ENCODE results near the gene SCYGR7.
A peak's percentile ranks its signal among the peaks of the same experiment; 100 is the strongest.

Gene SCYGR7

DNA sequence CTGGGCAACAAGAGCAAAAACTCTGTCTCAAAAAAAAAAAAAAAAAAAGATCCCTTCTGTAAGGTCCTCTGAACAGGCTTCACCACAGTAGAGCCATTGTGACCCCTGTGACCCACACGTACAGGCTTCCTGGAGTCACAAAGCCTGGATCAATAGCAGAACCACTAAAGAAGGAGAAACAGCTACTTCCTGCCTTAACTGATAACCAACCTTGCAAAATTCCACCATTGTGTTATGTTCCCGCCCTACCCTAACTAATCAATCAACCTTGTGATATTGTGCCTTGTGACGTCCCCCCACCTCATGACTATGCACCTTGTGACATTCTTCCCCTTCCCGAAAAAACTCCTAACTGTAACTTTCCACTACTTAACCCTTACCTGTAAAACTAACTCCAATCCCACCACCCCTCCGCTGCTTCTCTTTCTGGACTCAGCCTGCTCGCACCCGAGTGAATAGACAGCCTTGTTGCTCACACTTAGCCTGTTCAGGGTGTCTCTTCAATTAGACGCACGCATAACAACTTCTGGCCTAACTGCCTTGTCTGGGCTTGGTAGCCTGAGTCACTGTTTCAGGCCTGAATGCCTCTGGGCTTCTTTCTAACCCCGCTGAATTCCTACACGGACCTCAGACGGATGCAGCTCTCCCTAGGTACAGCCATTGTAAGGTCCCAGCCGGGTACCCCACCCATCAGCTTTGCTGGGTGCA, 31.4 kb downstream of the SCYGR7 start:
- no peak for DNase-seq (ENCODE audit: low read depth)

GRCh38 chr2:227761740-227762476, 33.8 kb downstream of the SCYGR7 start:
- no peak for DNase-seq (ENCODE audit: low read depth)

DNA sequence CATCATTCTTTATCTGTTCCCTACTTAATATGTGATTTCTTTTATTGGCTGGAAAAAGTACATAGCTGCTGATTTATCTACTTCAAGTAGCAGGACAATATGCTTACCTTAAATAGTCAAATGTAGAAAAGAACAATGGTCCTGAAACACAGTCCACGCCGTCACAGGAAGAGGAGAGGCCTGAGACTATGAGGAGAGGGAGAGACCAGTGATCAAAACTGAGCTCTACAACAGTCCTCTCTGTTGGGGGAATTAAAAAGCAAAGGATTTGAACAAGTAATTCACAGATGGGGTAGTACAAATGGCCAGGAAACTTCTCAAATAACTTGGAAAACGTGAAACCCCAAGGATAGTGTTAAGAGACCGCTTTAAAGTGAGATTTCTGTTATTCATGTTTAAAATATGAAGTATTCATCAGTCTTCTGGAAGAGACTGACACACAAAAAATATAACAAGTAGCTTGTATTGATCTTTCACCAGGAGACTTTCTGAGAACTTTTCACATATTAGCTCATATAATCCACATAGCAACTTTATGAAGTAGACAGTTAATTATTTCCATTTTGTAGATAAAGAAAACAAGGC, 37.7 kb downstream of the SCYGR7 start:
- no peak for DNase-seq (ENCODE audit: low read depth)

- peak; percentile 38 for DNase-seq (ENCODE audit: low read depth)
Measured at GRCh38 chr2:227766373-227766883, 38.3 kb downstream of the SCYGR7 start.

GRCh38 chr2:227767830-227768229, 39.7 kb downstream of the SCYGR7 start:
- DNase-seq (ENCODE audit: low read depth), result no peak

DNA sequence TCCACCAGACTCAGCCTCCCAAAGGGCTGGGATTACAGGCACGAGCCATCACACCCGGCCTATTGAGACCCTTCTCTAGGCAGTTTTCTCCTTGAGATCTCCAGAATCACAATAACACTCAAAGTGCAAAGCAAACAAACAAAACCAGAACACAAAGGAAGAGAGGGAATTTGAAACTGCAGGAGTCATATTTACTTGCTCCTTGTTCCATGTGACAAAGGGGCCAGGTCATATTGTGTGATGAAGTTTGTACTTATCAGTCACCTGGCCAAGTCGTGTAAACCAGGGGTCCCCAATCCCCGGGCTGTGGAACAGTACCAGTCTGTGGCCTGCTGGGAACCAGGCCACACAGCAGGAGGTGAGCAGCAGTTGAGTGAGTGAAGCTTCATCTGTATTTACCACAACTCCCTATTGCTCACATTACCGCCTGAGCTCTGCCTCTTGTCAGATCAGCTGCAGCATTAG, 44.1 kb downstream of the SCYGR7 start:
- DNase-seq (ENCODE audit: low read depth), result no peak

DNA sequence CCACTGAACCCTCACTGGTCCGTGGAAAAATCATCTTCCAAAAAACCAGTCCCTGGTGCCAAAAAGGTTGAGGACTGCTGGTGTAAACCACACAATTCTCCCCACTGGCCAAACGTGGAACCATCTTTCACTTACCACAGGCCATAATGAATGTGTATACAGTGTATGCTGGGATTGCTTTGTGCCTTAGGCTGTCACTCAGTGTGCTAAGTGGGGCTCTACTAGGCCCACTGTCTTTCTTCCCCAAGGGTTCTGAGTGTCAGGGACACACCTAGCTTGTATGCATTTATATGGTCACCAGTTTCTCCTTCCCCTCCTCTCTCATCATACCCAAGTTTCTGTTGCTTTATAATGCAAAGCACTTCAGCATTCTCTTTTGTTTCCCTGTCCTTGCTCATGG, 44.8 kb downstream of the SCYGR7 start:
- DNase-seq (ENCODE audit: low read depth), result no peak

DNA sequence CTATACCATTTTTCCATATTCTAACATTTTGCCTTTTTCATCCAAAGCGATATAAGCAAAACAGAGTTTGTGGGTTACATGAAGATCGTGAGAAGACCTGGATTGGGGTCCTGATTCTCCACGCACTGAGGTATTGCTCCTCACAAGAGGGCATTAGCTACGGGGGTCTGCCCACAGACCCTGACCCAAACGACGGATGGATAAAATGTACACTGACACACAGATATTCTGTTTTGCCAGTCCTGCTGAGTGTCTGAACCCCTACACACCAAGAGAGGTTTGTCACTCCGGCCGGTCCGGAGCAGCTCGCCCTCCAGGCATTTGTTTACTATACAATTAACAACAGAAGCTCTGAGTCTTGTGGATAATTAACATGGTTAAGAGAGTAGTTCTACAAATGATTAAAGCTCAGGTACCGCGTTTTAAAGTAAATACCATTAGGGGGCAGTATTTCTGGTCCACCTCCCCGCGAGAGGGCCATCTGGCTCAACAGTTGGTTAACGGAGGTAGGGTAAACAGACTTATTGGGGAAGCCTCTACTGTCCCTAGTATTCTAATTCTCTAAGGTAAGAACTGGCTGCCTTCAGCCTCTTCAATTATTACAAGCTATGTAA, 46.0 kb downstream of the SCYGR7 start:
- no peak for DNase-seq (ENCODE audit: low read depth)

DNA sequence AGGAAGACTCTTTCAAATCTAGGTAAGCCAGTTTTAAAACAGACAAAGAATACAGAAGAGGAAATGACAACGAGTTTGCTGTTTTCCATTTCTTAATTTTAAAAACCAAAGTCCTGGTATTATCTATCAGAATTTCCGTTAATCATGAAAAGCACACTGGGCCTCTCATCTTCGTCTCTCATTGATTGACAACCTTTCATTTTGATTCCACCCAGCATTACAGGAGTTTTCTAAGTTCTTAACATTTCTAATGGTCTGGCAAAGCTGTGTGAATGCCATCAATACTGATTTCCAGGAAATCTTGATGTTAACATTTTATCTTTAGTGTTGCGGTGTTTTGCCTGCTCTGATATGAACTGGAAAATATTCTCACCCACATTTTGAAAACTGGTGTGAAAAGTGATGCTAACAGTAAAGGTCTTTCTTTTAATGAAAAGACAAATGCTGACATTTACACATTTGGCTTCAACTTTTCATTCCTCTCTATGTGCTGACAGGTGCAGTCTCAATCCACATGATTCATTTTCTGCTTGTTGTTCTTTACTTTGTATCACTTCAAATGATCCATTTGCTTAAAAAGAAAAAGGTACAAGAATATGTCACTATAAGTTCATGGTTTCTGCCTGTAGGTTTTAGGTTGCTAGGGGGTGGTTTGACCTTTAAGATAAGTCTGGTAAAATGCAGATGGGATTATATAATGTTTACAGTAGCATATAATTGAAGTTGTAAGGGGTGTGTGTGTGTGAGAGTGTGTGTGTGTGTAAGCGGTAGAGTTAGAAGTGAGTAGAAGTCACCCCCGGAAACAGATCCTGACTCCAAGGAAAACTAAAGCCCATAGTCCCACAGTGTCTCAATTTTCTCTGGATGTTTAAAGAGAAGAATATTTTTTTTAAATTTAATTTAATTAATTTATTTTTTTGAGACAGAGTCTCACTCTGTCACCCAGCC, 47.0 kb downstream of the SCYGR7 start:
- no peak for DNase-seq (ENCODE audit: low read depth)

Data from stimulated activated CD8-positive, alpha-beta memory T cell treated with anti-CD3 and anti-CD28 coated beads, Interleukin-4, amount 100 ng/mL, for 24 hours (primary cell).